ENCODE results near the gene ACSL3. TPM values are rescaled to one million over a fixed set of nuclear protein-coding genes. Genes with fewer than 3 reads are reported as not detected.

Gene ACSL3
- total and polyA plus RNA-seq, 2 donors (not counting 1 experiment from before 2014, with no cell fraction given), result 6.7 to 46.0 TPM

- intact Hi-C loops (cut with micrococcal nuclease), result no loop called here
- Histone ChIP-seq H2AFZ (ENCODE audit: insufficient read depth, low read depth, low read length, poor library complexity, severe bottlenecking) (no peak overlapping the region), H3K27ac (ENCODE audit: low read length in 2 of 2) (no peak overlapping the region), H3K4me2 (replicated peaks; ENCODE audit: low read depth, low read length, poor library complexity, severe bottlenecking) (no peak overlapping the region), H3K9ac (ENCODE audit: low read length) (no peak overlapping the region), H3K27me3 (replicated peaks in 1 of 4; ENCODE audit: control extremely low read depth in 1 of 4, control insufficient read depth in 3 of 4, insufficient read depth in 4 of 4, low read length in 3 of 4) (peaks cover 0 to 10% (median 0%) of the 10 kb centered on the region in 4 experiments), H3K36me3 (replicated peaks in 1 of 2; ENCODE audit: control extremely low read depth in 1 of 2, control insufficient read depth in 1 of 2, extremely low read depth in 1 of 2, insufficient read depth in 2 of 2, low read length in 1 of 2) (no peaks in the 10 kb centered on the region), H3K4me1 (ENCODE audit: control insufficient read depth in 2 of 2, insufficient read depth in 2 of 2, low read length in 2 of 2) (peaks cover 0 to 7% of the 10 kb centered on the region in 2 donors), H3K4me3 (ENCODE audit: control extremely low read depth in 1 of 5, extremely low read depth in 1 of 5, insufficient read depth in 1 of 5, low read depth in 2 of 5, low read length in 4 of 5) (no peak overlapping the region), H3K79me2 (ENCODE audit: control insufficient read depth, insufficient read depth, low read length) (no peaks in the 10 kb centered on the region), H3K9me3 (ENCODE audit: control extremely low read depth in 1 of 3, control insufficient read depth in 2 of 3, insufficient read depth in 1 of 3, low read length in 2 of 3) (no peaks in the 10 kb centered on the region), H4K20me1 (ENCODE audit: control insufficient read depth, insufficient read depth, low read length, poor library complexity, severe bottlenecking) (no peaks in the 10 kb centered on the region)
- no peak for TF ChIP-seq EZH2 (IDR thresholded peaks at IDR 0.05; ENCODE audit: borderline replicate concordance, insufficient read depth, low read depth, low read length, poor library complexity, severe bottlenecking)
- TF ChIP-seq, protein P1, sequence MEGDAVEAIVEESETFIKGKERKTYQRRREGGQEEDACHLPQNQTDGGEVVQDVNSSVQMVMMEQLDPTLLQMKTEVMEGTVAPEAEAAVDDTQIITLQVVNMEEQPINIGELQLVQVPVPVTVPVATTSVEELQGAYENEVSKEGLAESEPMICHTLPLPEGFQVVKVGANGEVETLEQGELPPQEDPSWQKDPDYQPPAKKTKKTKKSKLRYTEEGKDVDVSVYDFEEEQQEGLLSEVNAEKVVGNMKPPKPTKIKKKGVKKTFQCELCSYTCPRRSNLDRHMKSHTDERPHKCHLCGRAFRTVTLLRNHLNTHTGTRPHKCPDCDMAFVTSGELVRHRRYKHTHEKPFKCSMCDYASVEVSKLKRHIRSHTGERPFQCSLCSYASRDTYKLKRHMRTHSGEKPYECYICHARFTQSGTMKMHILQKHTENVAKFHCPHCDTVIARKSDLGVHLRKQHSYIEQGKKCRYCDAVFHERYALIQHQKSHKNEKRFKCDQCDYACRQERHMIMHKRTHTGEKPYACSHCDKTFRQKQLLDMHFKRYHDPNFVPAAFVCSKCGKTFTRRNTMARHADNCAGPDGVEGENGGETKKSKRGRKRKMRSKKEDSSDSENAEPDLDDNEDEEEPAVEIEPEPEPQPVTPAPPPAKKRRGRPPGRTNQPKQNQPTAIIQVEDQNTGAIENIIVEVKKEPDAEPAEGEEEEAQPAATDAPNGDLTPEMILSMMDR (IDR thresholded peaks at IDR 0.05), result no peak
- Mint-ChIP-seq H3K27me3 (peaks cover 29% of the 10 kb centered on the region), H3K9me3 (ENCODE audit: insufficient read depth) (no peaks in the 10 kb centered on the region), H3K27ac (no peak overlapping the region), H3K4me3 (no peak overlapping the region), H3K4me1 (no peaks in the 10 kb centered on the region)
- ChIA-PET CTCF (interaction anchor here (0.5 to 2.0 kb wide), 11 partner anchors 11 to 1770 kb away, joined by 3 to 14 read pairs (median 4); no protein-coding TSS in a partner anchor), POLR2A (no interaction called here)
- DNase-seq (no peak), ATAC-seq (ENCODE audit: low read depth) (no peak)
- WGBS (ENCODE audit: insufficient coverage), result 76% methylated on average over 10 of the region's 10 CpGs
These were observed 111.6 kb downstream of the ACSL3 start for GRCh38 chr2:222972420-222972819.

GRCh38 chr2:222973237-222973636 is 112.4 kb downstream of the ACSL3 start:
- Histone ChIP-seq H3K36me3 (replicated peaks in 1 of 2; ENCODE audit: control extremely low read depth in 1 of 2, control insufficient read depth in 1 of 2, extremely low read depth in 1 of 2, insufficient read depth in 2 of 2, low read length in 1 of 2) (no peaks in the 10 kb centered on the region), H3K9ac (ENCODE audit: low read length) (no peak overlapping the region), H3K4me3 (ENCODE audit: control extremely low read depth in 1 of 5, extremely low read depth in 1 of 5, insufficient read depth in 1 of 5, low read depth in 2 of 5, low read length in 4 of 5) (no peak overlapping the region), H3K27ac (ENCODE audit: low read length in 2 of 2) (no peak overlapping the region), H4K20me1 (ENCODE audit: control insufficient read depth, insufficient read depth, low read length, poor library complexity, severe bottlenecking) (no peaks in the 10 kb centered on the region), H3K79me2 (ENCODE audit: control insufficient read depth, insufficient read depth, low read length) (no peaks in the 10 kb centered on the region), H3K4me2 (replicated peaks; ENCODE audit: low read depth, low read length, poor library complexity, severe bottlenecking) (no peak overlapping the region), H3K27me3 (replicated peaks in 1 of 4; ENCODE audit: control extremely low read depth in 1 of 4, control insufficient read depth in 3 of 4, insufficient read depth in 4 of 4, low read length in 3 of 4) (peaks cover 0 to 10% (median 0%) of the 10 kb centered on the region in 4 experiments), H2AFZ (ENCODE audit: insufficient read depth, low read depth, low read length, poor library complexity, severe bottlenecking) (no peak overlapping the region), H3K4me1 (ENCODE audit: control insufficient read depth in 2 of 2, insufficient read depth in 2 of 2, low read length in 2 of 2) (peaks cover 0 to 7% of the 10 kb centered on the region in 2 donors), H3K9me3 (ENCODE audit: control extremely low read depth in 1 of 3, control insufficient read depth in 2 of 3, insufficient read depth in 1 of 3, low read length in 2 of 3) (no peaks in the 10 kb centered on the region)
- CTCF ChIA-PET, result interaction anchor here (0.9 to 1.4 kb wide), 2 partner anchors 10 to 61 kb away, joined by 3 to 4 read pairs; no protein-coding TSS in a partner anchor
- WGBS (ENCODE audit: insufficient coverage), result 88% methylated on average over 3 of the region's 4 CpGs
- Mint-ChIP-seq H3K4me1 (no peaks in the 10 kb centered on the region), H3K27me3 (peaks cover 21% of the 10 kb centered on the region), H3K9me3 (ENCODE audit: insufficient read depth) (no peaks in the 10 kb centered on the region), H3K27ac (no peak overlapping the region), H3K4me3 (no peak overlapping the region)
- intact Hi-C loops (cut with micrococcal nuclease), result no loop called here
- TF ChIP-seq, protein P1 (IDR thresholded peaks at IDR 0.05), result no peak
- no peak for TF ChIP-seq EZH2 (IDR thresholded peaks at IDR 0.05; ENCODE audit: borderline replicate concordance, insufficient read depth, low read depth, low read length, poor library complexity, severe bottlenecking)
- no peak for DNase-seq
- ATAC-seq (ENCODE audit: low read depth), result no peak
- POLR2A ChIA-PET, result no interaction called here
